Osteocyte (in vitro differentiated cells): ENCODE data around the gene DIPK2B. TPM values are rescaled to one million over a fixed set of nuclear protein-coding genes. Genes with fewer than 3 reads are reported as not detected.
A peak's percentile ranks its signal among the peaks of the same experiment; 100 is the strongest.

Experiments used
- DNase-seq: peaks from one replicate; pipeline ENCODE4 v3.0.0; 2021; ENCODE audit warnings: mixed read lengths; ENCODE audit not compliant: unreplicated experiment; ENCODE audit errors: extremely low spot score
- H3K27ac Mint-ChIP-seq: one replicate; pipeline ENCODE4 v1.8.0; 2021; ENCODE audit warnings: mild to moderate bottlenecking, mixed read lengths; ENCODE audit not compliant: unreplicated experiment
- H3K27me3 Mint-ChIP-seq: one replicate; pipeline ENCODE4 v1.8.0; 2021; ENCODE audit warnings: mixed read lengths; ENCODE audit not compliant: unreplicated experiment
- H3K36me3 Mint-ChIP-seq: one replicate; pipeline ENCODE4 v1.8.0; 2021; ENCODE audit warnings: mixed read lengths; ENCODE audit not compliant: unreplicated experiment
- H3K4me1 Mint-ChIP-seq: one replicate; pipeline ENCODE4 v1.8.0; 2021; ENCODE audit warnings: mixed read lengths; ENCODE audit not compliant: unreplicated experiment
- H3K4me3 Mint-ChIP-seq: one replicate; pipeline ENCODE4 v1.8.0; 2021; ENCODE audit warnings: mild to moderate bottlenecking, moderate library complexity, mixed read lengths; ENCODE audit not compliant: unreplicated experiment
- H3K9me3 Mint-ChIP-seq: one replicate; pipeline ENCODE4 v1.8.0; 2021; ENCODE audit warnings: mixed read lengths; ENCODE audit not compliant: unreplicated experiment
- CTCF ChIP-seq: fragments of 200-600 bp; sonication (generic); IDR thresholded peaks from 2 replicates; pipeline ENCODE4 v1.5.0; 2021; ENCODE audit warnings: antibody characterized with exemption, mild to moderate bottlenecking, moderate library complexity
- total RNA-seq: library from RNA; stranded (reverse); gene quantifications from 2 replicates; pipeline ENCODE4 v1.2.1, GENCODE V29; 2021

Gene DIPK2B
- total RNA-seq, 1 donor from 2014 or later = not detected

- Mint-ChIP-seq H3K4me3 (peak overlapping the region; percentile 75), H3K36me3 (no peaks in the 10 kb centered on the region), H3K27me3 (no peaks in the 10 kb centered on the region), H3K27ac (no peak overlapping the region), H3K9me3 (no peaks in the 10 kb centered on the region), H3K4me1 (peaks cover 4% of the 10 kb centered on the region)
- TF ChIP-seq CTCF = no peak
- DNase-seq = no peak
Measured at GRCh38 chrX:45187731-45188130, 12.9 kb downstream of the DIPK2B start.

- DNase-seq = no peak
- H3K27me3 Mint-ChIP-seq = no peaks in the 10 kb centered on the region
- peak overlapping the region; percentile 75 for H3K4me3 Mint-ChIP-seq
- H3K27ac Mint-ChIP-seq = no peak overlapping the region
- H3K4me1 Mint-ChIP-seq = peaks cover 4% of the 10 kb centered on the region
- H3K36me3 Mint-ChIP-seq = no peaks in the 10 kb centered on the region
- TF ChIP-seq CTCF = no peak
- peaks cover 4% of the 10 kb centered on the region for H3K9me3 Mint-ChIP-seq
Measured at GRCh38 chrX:45186643-45187026, 14.0 kb downstream of the DIPK2B start.

- Mint-ChIP-seq H3K36me3 (no peaks in the 10 kb centered on the region), H3K27ac (no peak overlapping the region), H3K9me3 (peaks cover 9% of the 10 kb centered on the region), H3K4me1 (peaks cover 4% of the 10 kb centered on the region), H3K4me3 (no peak overlapping the region), H3K27me3 (no peaks in the 10 kb centered on the region)
- no peak for DNase-seq
- TF ChIP-seq CTCF = no peak
Measured at GRCh38 chrX:45184211-45184610, 16.5 kb downstream of the DIPK2B start.

GRCh38 chrX:45172890-45173289, 27.8 kb downstream of the DIPK2B start:
- Mint-ChIP-seq H3K36me3 (no peaks in the 10 kb centered on the region), H3K4me3 (no peak overlapping the region), H3K27me3 (no peaks in the 10 kb centered on the region), H3K27ac (no peak overlapping the region), H3K9me3 (peaks cover 4% of the 10 kb centered on the region), H3K4me1 (no peaks in the 10 kb centered on the region)
- no peak for DNase-seq
- no peak for TF ChIP-seq CTCF

GRCh38 chrX:45166781-45167180, 33.9 kb downstream of the DIPK2B start:
- H3K4me1 Mint-ChIP-seq = no peaks in the 10 kb centered on the region
- no peaks in the 10 kb centered on the region for H3K27me3 Mint-ChIP-seq
- H3K9me3 Mint-ChIP-seq = peaks cover 2% of the 10 kb centered on the region
- no peak overlapping the region for H3K27ac Mint-ChIP-seq
- no peak overlapping the region for H3K4me3 Mint-ChIP-seq
- DNase-seq = no peak
- no peak for TF ChIP-seq CTCF
- no peaks in the 10 kb centered on the region for H3K36me3 Mint-ChIP-seq
